Kidney (tissue), 14 donors: ENCODE measurements around the gene OAF. TPM values are rescaled to one million over a fixed set of nuclear protein-coding genes. Genes with fewer than 3 reads are reported as not detected.

Experiments
- DNase-seq, 5 donors: peaks; one replicate each; pipeline ENCODE4 v3.0.0-alpha.2; 2013 to 2020
- FAIRE-seq: peaks from 2 replicates; lab custom pipeline; 2012; peaks lifted over from hg19 to GRCh38; lab: Jason Lieb, UNC
- H3K27ac ChIP-seq, 2 donors: one replicate each; pipeline ENCODE4 v1.7.0; 2013; ENCODE audit warnings: low read depth in 2 of 2, low read length in 2 of 2, inconsistent platforms in 1 of 2
- H3K27me3 ChIP-seq: one replicate; pipeline ENCODE4 v1.7.1; 2013; ENCODE audit warnings: low read length, inconsistent platforms; ENCODE audit not compliant: control insufficient read depth, insufficient read depth
- H3K36me3 ChIP-seq, 3 donors: one replicate each; pipeline versions ENCODE4 v1.7.0 to v1.7.1; 2013; ENCODE audit warnings: low read length in 3 of 3, control low read depth in 1 of 3, inconsistent platforms in 1 of 3; ENCODE audit not compliant: insufficient read depth in 3 of 3, control insufficient read depth in 2 of 3
- H3K4me1 ChIP-seq, 3 donors: one replicate each; pipeline versions ENCODE4 v1.7.0 to v1.7.1; 2013; ENCODE audit warnings: low read length in 3 of 3, inconsistent platforms in 1 of 3, low read depth in 1 of 3; ENCODE audit not compliant: control insufficient read depth in 2 of 3, insufficient read depth in 2 of 3
- H3K4me3 ChIP-seq, 3 donors: one replicate each; pipeline versions ENCODE4 v1.7.0 to v1.8.1; 2013; ENCODE audit warnings: low read length in 3 of 3, control low read depth in 1 of 3, inconsistent platforms in 1 of 3
- H3K9ac ChIP-seq, 3 donors: one replicate each; pipeline versions ENCODE4 v1.7.0 to v1.7.1; 2013; ENCODE audit warnings: low read length in 3 of 3, control low read depth in 1 of 3, inconsistent platforms in 1 of 3
- H3K9me3 ChIP-seq, 3 donors: one replicate each; pipeline versions ENCODE4 v1.7.0 to v1.7.1; 2013; ENCODE audit warnings: low read length in 3 of 3, control low read depth in 1 of 3, inconsistent platforms in 1 of 3; ENCODE audit not compliant: control insufficient read depth in 2 of 3, insufficient read depth in 1 of 3
- intact Hi-C: fragments of 100-400 bp; cut with DNase I; formaldehyde crosslinking; loops from one replicate; pipeline ENCODE4 v1.11.1; 2022
- polyA plus RNA-seq: library from polyadenylated mRNA; stranded (reverse); fragments of 350-450 nt; fragmentation: Illumina TruSeq; extraction: RNeasy Lipid Tissue Mini Kit (QIAGEN cat#74804); gene quantifications from one replicate; pipeline ENCODE4 v1.2.3, GENCODE V29; 2014; ENCODE audit warnings: low read depth, low replicate concordance; ENCODE audit not compliant: insufficient read depth
- total RNA-seq: library from RNA; stranded (reverse); fragmentation: NEBNext Ultra II Directional; extraction: Animal tissue kit (Norgen Biotek cat#: 25700); gene quantifications from one replicate; pipeline ENCODE4 v1.2.1, GENCODE V29; 2021
- TF ChIP-seq, protein P1 (sequence below): IDR thresholded peaks from 3 replicates; pipeline ENCODE4 v1.5.1; 2012; ENCODE audit warnings: mild to moderate bottlenecking, moderate library complexity, borderline replicate concordance; ENCODE audit not compliant: insufficient read depth; ENCODE audit errors: extremely low read depth
- donor health status: control.
- donor health status: control.
- donor health status: control.
- donor health status: control.
- donor health status: control.
- donor health status: DM: yes; HTN: yes; CAD: no.
- donor health status: Normal renal cell carcinoma (clear cell type).

Gene OAF
- total and polyA plus RNA-seq, 2 donors from 2014 or later = 48.2 to 78.1 TPM

DNA sequence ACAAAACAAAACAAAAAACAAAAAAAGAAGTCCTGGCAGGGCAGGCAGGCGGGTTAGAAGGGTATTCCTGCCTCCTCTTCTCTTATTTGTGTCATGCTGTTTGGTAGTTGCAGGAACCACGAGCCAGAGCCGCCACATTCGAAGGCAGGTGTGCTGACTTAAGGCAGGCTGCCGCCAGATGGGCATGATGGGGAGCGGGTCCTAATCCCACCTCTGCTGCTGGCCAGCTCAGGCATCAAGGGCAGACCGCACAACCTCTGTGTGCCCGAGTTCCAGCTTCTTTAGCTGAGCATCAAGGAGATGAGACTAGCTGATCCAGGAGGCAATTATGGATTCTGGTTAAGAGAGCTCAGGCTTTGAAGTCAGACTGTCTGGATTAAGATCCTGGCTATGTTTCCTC lies 12.1 kb downstream of the OAF start:
- peaks cover 0 to 6% (median 4%) of the 10 kb centered on the region in 3 donors for H3K36me3 ChIP-seq
- H3K9ac ChIP-seq = no peak overlapping the region
- no peak overlapping the region for H3K27ac ChIP-seq
- FAIRE-seq = no peak
- peaks cover 0 to 29% (median 18%) of the 10 kb centered on the region in 3 donors for H3K4me1 ChIP-seq
- intact Hi-C loops = no loop called here
- H3K9me3 ChIP-seq = no peaks in the 10 kb centered on the region
- no peaks in the 10 kb centered on the region for H3K27me3 ChIP-seq
- DNase-seq = peak in 1 of 5 donors; percentile 60
- no peak overlapping the region for H3K4me3 ChIP-seq
- TF ChIP-seq, protein P1, sequence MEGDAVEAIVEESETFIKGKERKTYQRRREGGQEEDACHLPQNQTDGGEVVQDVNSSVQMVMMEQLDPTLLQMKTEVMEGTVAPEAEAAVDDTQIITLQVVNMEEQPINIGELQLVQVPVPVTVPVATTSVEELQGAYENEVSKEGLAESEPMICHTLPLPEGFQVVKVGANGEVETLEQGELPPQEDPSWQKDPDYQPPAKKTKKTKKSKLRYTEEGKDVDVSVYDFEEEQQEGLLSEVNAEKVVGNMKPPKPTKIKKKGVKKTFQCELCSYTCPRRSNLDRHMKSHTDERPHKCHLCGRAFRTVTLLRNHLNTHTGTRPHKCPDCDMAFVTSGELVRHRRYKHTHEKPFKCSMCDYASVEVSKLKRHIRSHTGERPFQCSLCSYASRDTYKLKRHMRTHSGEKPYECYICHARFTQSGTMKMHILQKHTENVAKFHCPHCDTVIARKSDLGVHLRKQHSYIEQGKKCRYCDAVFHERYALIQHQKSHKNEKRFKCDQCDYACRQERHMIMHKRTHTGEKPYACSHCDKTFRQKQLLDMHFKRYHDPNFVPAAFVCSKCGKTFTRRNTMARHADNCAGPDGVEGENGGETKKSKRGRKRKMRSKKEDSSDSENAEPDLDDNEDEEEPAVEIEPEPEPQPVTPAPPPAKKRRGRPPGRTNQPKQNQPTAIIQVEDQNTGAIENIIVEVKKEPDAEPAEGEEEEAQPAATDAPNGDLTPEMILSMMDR = no peak

DNA sequence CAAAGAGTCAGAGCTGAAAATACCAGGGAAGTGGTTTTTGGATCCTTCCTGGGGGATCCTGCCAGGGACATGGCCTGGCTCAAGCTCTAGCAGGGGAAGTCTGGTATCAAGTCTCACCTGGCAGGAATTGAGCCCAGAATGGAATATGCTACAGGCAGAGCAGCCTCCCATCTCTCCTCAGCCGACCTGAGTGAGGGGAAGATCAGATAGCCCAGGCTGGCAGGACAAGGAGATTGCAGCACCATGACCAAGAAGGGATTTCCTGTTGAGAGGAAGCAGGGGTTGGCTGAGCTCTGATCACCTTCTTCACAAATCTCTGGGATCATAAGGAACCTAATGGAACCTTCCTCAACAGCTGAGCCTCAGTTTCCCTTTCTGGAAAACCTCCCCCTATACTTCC lies 13.0 kb downstream of the OAF start:
- no peak for FAIRE-seq
- TF ChIP-seq, protein P1 = no peak
- Histone ChIP-seq H3K27ac (no peak overlapping the region), H3K27me3 (no peaks in the 10 kb centered on the region), H3K9ac (no peak overlapping the region), H3K4me1 (peaks cover 0 to 22% (median 15%) of the 10 kb centered on the region in 3 donors), H3K4me3 (no peak overlapping the region), H3K9me3 (no peaks in the 10 kb centered on the region), H3K36me3 (peaks cover 0 to 7% (median 6%) of the 10 kb centered on the region in 3 donors)
- intact Hi-C loops = no loop called here
- DNase-seq = no peak

DNA sequence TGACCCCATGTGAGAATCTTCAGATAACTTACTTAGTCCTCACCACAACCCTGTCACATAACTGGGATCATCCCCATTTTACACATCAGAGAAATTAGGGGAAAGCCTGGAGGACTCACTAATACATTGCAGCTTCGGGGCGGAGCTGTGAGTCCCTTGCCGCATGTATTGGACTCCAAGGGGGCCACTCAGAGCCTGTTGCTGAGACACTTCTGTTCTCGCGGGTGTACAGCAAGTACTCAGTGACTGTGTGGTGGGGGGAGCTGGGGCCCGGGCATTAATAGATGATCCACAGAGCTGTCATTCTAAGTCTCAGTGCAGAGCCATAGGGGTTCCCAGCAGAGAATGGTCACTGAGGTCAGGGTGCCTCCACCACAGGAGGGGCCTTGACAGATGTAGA lies 13.5 kb downstream of the OAF start:
- DNase-seq (no peak), FAIRE-seq (no peak)
- Histone ChIP-seq H3K4me3 (no peak overlapping the region), H3K9me3 (no peaks in the 10 kb centered on the region), H3K27me3 (no peaks in the 10 kb centered on the region), H3K4me1 (peaks cover 0 to 19% (median 11%) of the 10 kb centered on the region in 3 donors), H3K36me3 (peaks cover 0 to 7% (median 6%) of the 10 kb centered on the region in 3 donors), H3K9ac (no peak overlapping the region), H3K27ac (no peak overlapping the region)
- intact Hi-C loops = no loop called here
- TF ChIP-seq, protein P1 = no peak
